Endodermal cell (in vitro differentiated cells): Measurements from ENCODE around the gene IGSF22. TPM values are rescaled to one million over a fixed set of nuclear protein-coding genes. Genes with fewer than 3 reads are reported as not detected.

ENCODE experiments used
- DNase-seq: peaks from one replicate; pipeline ENCODE4 v3.0.0-alpha.2; 2017
- H3K27ac ChIP-seq: 2 replicates; pipeline ENCODE4 v1.5.1; 2013; ENCODE audit warnings: mild to moderate bottlenecking, low read depth, low read length, moderate library complexity
- H3K27me3 ChIP-seq: 2 replicates; pipeline ENCODE4 v1.6.1; 2013; ENCODE audit warnings: mild to moderate bottlenecking, low read length, moderate library complexity; ENCODE audit not compliant: insufficient read depth, control insufficient read depth, poor library complexity, severe bottlenecking
- H3K36me3 ChIP-seq: 2 replicates; pipeline ENCODE4 v1.7.0; 2013; ENCODE audit warnings: mild to moderate bottlenecking, low read length, moderate library complexity; ENCODE audit not compliant: control insufficient read depth, insufficient read depth
- H3K4me1 ChIP-seq: one replicate; pipeline ENCODE4 v1.7.0; 2013; ENCODE audit warnings: low read length; ENCODE audit not compliant: control insufficient read depth, insufficient read depth
- H3K4me3 ChIP-seq: 2 replicates; pipeline ENCODE4 v1.5.1; 2013; ENCODE audit warnings: mild to moderate bottlenecking, low read length, moderate library complexity
- H3K9ac ChIP-seq: 2 replicates; pipeline ENCODE4 v1.6.1; 2013; ENCODE audit warnings: mild to moderate bottlenecking, low read length, moderate library complexity; ENCODE audit not compliant: poor library complexity, severe bottlenecking; ENCODE audit errors: extremely low read depth
- H3K9me3 ChIP-seq: 2 replicates; pipeline ENCODE4 v1.6.1; 2013; ENCODE audit warnings: mild to moderate bottlenecking, low read length, moderate library complexity; ENCODE audit not compliant: control insufficient read depth
- H3K27ac Mint-ChIP-seq: 2 replicates; pipeline ENCODE4 v1.8.0; 2020; ENCODE audit warnings: mixed read lengths
- H3K27me3 Mint-ChIP-seq: 2 replicates; pipeline ENCODE4 v1.8.0; 2021; ENCODE audit warnings: mild to moderate bottlenecking, mixed read lengths; ENCODE audit not compliant: insufficient read depth
- H3K36me3 Mint-ChIP-seq: 2 replicates; pipeline ENCODE4 v1.8.0; 2020; ENCODE audit warnings: low read depth, mixed read lengths
- H3K4me1 Mint-ChIP-seq: 2 replicates; pipeline ENCODE4 v1.8.0; 2020; ENCODE audit warnings: mixed read lengths
- H3K4me3 Mint-ChIP-seq: 2 replicates; pipeline ENCODE4 v1.8.0; 2020; ENCODE audit warnings: mild to moderate bottlenecking, moderate library complexity, mixed read lengths
- H3K9me3 Mint-ChIP-seq: 2 replicates; pipeline ENCODE4 v1.8.0; 2020; ENCODE audit warnings: mild to moderate bottlenecking, mixed read lengths
- WGBS, 2 experiments: methylation state at CpG; one replicate each; pipeline versions ENCODE4 v1.1.5 to v1.1.7; 2013; ENCODE audit warnings: missing lambda C conversion rate in 2 of 2, mixed read lengths in 1 of 2; ENCODE audit not compliant: insufficient coverage in 1 of 2, insufficient read length in 1 of 2; 5-methylcytosine and 5-hydroxymethylcytosine counted together
- total RNA-seq, 2 donors: library from RNA; stranded (reverse); fragmentation: NEBNext Ultra II Directional in 1 of 2; extraction: Animal tissue kit (Norgen Biotek cat#: 25700) in 1 of 2; gene quantifications; 2 replicates in 1 of 2; 3 replicates in 1 of 2; pipeline ENCODE4 v1.2.1, GENCODE V29; 2021
- TF ChIP-seq, protein P1 (sequence below): fragments of 200-600 bp; sonication (generic); conservative IDR thresholded peaks from 2 replicates; pipeline ENCODE4 v1.5.0; 2021; ENCODE audit warnings: antibody characterized with exemption, mild to moderate bottlenecking

IGSF22 gene
- total RNA-seq, 2 donors from 2014 or later = 0.22 to 1.6 TPM

DNA sequence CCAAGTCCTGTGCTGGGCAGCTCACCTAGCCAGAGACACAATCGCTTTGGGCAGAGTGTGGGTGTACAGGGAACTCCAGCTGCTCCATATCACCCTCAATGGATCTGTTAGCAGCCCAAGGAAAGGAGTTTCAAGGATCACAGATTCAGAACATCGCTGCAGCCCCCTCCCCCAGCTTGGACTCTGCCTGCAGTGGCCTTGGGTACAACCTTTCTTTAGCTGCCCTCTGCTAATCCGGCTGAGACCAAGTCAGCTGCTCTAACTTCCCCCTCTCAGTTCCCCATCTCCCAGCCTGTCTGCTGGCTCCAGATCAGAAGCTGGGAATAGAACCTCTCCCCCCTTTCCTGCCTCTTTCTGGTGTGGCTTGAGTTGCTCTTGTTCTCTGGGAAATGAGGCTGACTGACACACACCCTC is 26.1 kb downstream of the IGSF22 start:
- Histone ChIP-seq H3K27ac (no peak overlapping the region), H3K27me3 (peaks cover 9% of the 10 kb centered on the region), H3K9ac (peak overlapping the region; percentile 4), H3K36me3 (peaks cover 4% of the 10 kb centered on the region), H3K9me3 (no peaks in the 10 kb centered on the region), H3K4me3 (peak overlapping the region; percentile 89), H3K4me1 (peaks cover 9% of the 10 kb centered on the region)
- no peak overlapping the region for H3K27ac Mint-ChIP-seq
- WGBS, 2 experiments = 86% methylated on average over 3 of the region's 3 CpGs; no CpG with 5 or more reads in 1 of the 2 experiments
- peak overlapping the region; percentile 63 for H3K4me3 Mint-ChIP-seq
- H3K9me3 Mint-ChIP-seq = no peaks in the 10 kb centered on the region
- H3K4me1 Mint-ChIP-seq = peaks cover 29% of the 10 kb centered on the region
- TF ChIP-seq, protein P1, sequence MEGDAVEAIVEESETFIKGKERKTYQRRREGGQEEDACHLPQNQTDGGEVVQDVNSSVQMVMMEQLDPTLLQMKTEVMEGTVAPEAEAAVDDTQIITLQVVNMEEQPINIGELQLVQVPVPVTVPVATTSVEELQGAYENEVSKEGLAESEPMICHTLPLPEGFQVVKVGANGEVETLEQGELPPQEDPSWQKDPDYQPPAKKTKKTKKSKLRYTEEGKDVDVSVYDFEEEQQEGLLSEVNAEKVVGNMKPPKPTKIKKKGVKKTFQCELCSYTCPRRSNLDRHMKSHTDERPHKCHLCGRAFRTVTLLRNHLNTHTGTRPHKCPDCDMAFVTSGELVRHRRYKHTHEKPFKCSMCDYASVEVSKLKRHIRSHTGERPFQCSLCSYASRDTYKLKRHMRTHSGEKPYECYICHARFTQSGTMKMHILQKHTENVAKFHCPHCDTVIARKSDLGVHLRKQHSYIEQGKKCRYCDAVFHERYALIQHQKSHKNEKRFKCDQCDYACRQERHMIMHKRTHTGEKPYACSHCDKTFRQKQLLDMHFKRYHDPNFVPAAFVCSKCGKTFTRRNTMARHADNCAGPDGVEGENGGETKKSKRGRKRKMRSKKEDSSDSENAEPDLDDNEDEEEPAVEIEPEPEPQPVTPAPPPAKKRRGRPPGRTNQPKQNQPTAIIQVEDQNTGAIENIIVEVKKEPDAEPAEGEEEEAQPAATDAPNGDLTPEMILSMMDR = no peak
- H3K27me3 Mint-ChIP-seq = peaks cover 36% of the 10 kb centered on the region
- no peak for DNase-seq
- H3K36me3 Mint-ChIP-seq = peaks cover 7% of the 10 kb centered on the region

DNA sequence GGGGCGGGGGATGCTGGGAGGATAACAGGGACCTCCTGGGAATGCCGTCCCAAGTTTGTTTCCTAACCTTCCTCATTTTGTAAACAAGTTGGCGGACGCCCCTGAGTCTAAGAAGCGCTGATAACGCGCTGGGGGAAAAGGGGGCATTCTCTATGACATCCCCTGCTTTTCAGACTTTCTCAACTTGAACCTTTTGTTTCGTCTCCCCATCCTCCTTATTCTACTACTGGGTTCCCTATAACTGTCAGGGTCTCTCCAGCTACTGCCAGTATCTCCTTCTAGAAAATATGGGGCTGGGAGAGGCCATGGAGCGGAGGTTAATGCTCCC is 26.8 kb downstream of the IGSF22 start:
- peaks cover 9% of the 10 kb centered on the region for H3K27me3 ChIP-seq
- Mint-ChIP-seq H3K9me3 (no peaks in the 10 kb centered on the region), H3K27me3 (peaks cover 38% of the 10 kb centered on the region), H3K4me1 (peaks cover 24% of the 10 kb centered on the region), H3K27ac (peak overlapping the region; percentile 72), H3K36me3 (peaks cover 7% of the 10 kb centered on the region), H3K4me3 (peak overlapping the region; percentile 63)
- 9 to 14% methylated on average over 7 to 9 of the region's 9 CpGs for WGBS, 2 experiments
- no peak for DNase-seq
- no peak overlapping the region for H3K27ac ChIP-seq
- TF ChIP-seq, protein P1 = no peak
- H3K4me1 ChIP-seq = peaks cover 5% of the 10 kb centered on the region
- H3K9me3 ChIP-seq = no peaks in the 10 kb centered on the region
- H3K36me3 ChIP-seq = peaks cover 4% of the 10 kb centered on the region
- peak overlapping the region; percentile 55 for H3K9ac ChIP-seq
- H3K4me3 ChIP-seq = peak overlapping the region; percentile 89

DNA sequence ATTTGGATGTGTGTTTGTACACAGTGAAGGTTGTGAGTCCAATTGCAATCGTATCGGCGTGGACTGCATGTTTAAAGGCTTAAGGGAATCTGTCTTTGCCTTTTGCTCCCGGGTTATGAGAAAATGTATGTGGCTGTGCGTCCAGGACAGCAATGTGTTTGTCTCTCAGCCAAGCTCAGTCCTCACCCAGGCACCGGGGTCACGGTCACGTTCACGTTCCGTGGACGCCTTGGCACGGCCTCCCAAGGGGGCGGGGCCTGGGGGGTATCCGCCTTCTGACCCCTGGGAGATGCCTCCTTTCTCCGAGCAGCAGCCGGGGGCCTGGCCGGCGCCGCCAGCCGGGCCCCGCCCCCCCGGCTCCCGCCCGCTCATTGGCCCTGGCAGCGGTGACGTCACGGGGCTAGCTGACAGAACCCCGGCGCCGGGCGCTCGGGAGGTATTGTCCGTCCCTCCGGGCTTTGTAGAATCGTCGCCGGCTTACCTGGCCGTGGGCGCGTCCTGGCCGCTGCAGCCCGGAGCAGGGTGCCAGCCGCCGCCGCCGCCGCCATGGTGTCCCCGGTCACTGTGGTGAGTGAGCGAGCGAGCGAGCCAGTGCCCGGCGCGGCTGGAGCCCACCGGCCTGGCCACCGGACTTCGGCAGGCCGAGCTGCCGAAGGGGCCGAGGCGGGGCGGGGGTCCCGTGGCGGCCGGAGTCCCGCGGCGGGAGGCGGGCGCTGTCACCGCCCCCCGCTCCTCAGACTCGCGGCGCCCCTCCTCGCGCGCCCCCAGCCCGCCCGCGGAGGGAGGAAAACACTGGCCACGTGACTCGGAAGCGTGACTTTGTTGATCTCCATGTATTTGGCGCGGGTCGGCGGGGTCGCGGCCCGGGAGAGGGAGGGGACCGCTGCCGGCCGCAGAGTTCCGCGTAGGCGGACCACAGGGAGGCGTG is 27.4 kb downstream of the IGSF22 start, which contains the start of gene TMEM86A:
TMEM86A (plus strand) TSS at position 439 of the 928 bp plus-strand sequence; CDS start at position 547, 108 bp downstream.
- TF ChIP-seq, protein P1 = no peak
- Histone ChIP-seq H3K27me3 (peaks cover 9% of the 10 kb centered on the region), H3K9ac (peak within 1 kb of the TSS; percentile 55)

More for the DNA sequence above, 27.4 kb downstream of the IGSF22 start, which contains the start of gene TMEM86A:
- Mint-ChIP-seq H3K27ac (peak within 1 kb of the TSS; percentile 72), H3K4me1 (peaks cover 18% of the 10 kb centered on the region), H3K36me3 (peaks cover 7% of the 10 kb centered on the region), H3K4me3 (peak within 1 kb of the TSS; percentile 63), H3K9me3 (no peaks in the 10 kb centered on the region), H3K27me3 (peaks cover 38% of the 10 kb centered on the region)
- no peak within 1 kb of the TSS for H3K27ac ChIP-seq
- WGBS, 2 experiments = 3 to 5% methylated on average over 41 to 98 of the region's 98 CpGs
- H3K4me3 ChIP-seq = peak within 1 kb of the TSS; percentile 89
- DNase-seq = peak; percentile 98
- peaks cover 4% of the 10 kb centered on the region for H3K36me3 ChIP-seq
- no peaks in the 10 kb centered on the region for H3K9me3 ChIP-seq
- H3K4me1 ChIP-seq = no peaks in the 10 kb centered on the region
